ENCODE data around the gene NME4.

NME4 gene

DNA sequence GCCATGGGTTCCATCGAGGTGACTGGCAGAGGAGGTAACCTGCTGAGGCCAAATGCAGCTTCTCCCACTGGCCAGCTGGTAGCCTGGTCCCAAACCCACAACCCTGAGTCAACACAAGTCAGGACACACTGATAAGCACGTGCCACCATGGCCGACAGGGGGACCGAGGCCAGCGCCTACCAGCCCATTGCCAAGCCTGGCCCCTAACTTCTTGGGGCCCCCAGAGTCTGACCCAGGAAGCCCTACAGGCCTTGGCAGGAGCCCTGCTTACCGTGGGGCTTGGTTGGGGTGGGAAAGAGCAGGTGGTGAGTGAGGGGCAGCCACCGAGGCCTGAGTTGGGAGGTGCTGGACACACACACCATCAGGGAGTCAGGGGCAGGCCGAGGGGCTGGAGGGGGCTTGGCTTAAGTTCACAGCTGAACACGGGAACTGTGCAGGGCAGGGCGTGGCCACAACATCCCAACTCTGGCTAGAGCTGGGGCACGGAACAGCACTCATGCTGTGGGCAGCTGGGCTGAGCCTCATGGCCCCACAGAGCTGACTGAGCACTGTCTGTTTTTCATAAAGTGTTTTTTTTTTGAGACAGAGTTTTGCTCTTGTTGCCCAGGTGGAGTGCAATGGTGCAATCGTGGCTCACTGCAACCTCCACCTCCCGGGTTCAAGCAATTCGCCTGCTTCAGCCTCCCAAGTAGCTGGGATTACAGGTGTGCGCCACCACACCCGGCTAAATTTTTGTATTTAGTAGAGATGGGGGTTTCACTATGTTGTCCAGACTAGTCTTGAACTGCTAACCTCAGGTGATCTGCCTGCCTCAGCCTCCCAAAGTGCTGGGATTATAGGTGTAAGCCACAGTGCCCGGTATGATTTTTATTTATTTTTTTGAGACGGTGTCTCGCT, 32.2 kb upstream of the NME4 start:
- H3K4me3 ChIP-seq (replicated peaks; ENCODE audit: low read depth, low read length): no peak overlapping the region
- no peak for DNase-seq (ENCODE audit: low read depth)
- no peak for TF ChIP-seq CTCF (IDR thresholded peaks at IDR 0.05; ENCODE audit: low read length, missing control alignments)

DNA sequence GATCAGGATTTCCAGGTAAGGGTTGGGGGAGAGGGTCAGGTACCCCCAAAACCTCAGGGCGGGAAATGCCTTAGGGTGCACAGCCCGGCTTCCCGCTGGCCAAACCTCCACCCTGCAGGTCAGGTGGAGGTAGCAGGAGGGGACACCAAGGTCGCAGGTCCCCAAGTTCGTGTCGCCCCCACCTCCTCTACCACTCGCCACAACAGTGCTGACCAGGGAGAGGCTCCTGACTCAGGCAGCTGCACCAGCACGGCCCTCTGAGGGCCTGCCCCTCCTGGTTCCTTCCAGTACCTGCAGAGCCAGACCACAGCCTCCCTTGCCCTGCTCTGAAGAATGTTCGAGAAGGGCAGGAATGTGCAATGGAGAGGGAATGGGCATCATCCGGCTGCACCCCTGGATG, 30.5 kb upstream of the NME4 start:
- TF ChIP-seq CTCF (IDR thresholded peaks at IDR 0.05; ENCODE audit: low read length, missing control alignments): no peak
- DNase-seq (ENCODE audit: low read depth): no peak
- H3K4me3 ChIP-seq (replicated peaks; ENCODE audit: low read depth, low read length): no peak overlapping the region

GRCh38 chr16:367333-367903, 29.6 kb upstream of the NME4 start:
- DNase-seq (ENCODE audit: low read depth): no peak
- no peak overlapping the region for H3K4me3 ChIP-seq (replicated peaks; ENCODE audit: low read depth, low read length)
- no peak for TF ChIP-seq CTCF (IDR thresholded peaks at IDR 0.05; ENCODE audit: low read length, missing control alignments)

- H3K4me3 ChIP-seq (replicated peaks; ENCODE audit: low read depth, low read length): no peak overlapping the region
- no peak for TF ChIP-seq CTCF (IDR thresholded peaks at IDR 0.05; ENCODE audit: low read length, missing control alignments)
- DNase-seq (ENCODE audit: low read depth): no peak
Measured at GRCh38 chr16:368388-369158, 28.4 kb upstream of the NME4 start.

GRCh38 chr16:369275-369865, 27.6 kb upstream of the NME4 start:
- TF ChIP-seq CTCF (IDR thresholded peaks at IDR 0.05; ENCODE audit: low read length, missing control alignments): no peak
- H3K4me3 ChIP-seq (replicated peaks; ENCODE audit: low read depth, low read length): peak overlapping the region; percentile 47
- DNase-seq (ENCODE audit: low read depth): no peak

GRCh38 chr16:369866-370436, 27.0 kb upstream of the NME4 start:
- no peak for DNase-seq (ENCODE audit: low read depth)
- H3K4me3 ChIP-seq (replicated peaks; ENCODE audit: low read depth, low read length): peak overlapping the region; percentile 47
- no peak for TF ChIP-seq CTCF (IDR thresholded peaks at IDR 0.05; ENCODE audit: low read length, missing control alignments)
